Small intestine (tissue), 7 donors: Measurements from ENCODE around the gene WDFY2. TPM values are rescaled to one million over a fixed set of nuclear protein-coding genes. Genes with fewer than 3 reads are reported as not detected.

Experiments
- DNase-seq, 2 donors: peaks; one replicate each; pipeline versions ENCODE4 v3.0.0 to v3.0.0-alpha.2; 2013
- FAIRE-seq: peaks from 2 replicates; lab custom pipeline; 2012; peaks lifted over from hg19 to GRCh38; lab: Jason Lieb, UNC
- H3K27ac ChIP-seq, 3 donors: one replicate each; pipeline ENCODE4 v1.5.1; 2013; ENCODE audit warnings: low read length in 2 of 3, mild to moderate bottlenecking in 2 of 3, control low read depth in 1 of 3, inconsistent platforms in 1 of 3, low read depth in 1 of 3, moderate library complexity in 1 of 3
- H3K27me3 ChIP-seq, 3 donors: one replicate each; pipeline ENCODE4 v1.6.1; 2013; ENCODE audit warnings: low read length in 3 of 3, inconsistent platforms in 1 of 3; ENCODE audit not compliant: control insufficient read depth in 3 of 3, insufficient read depth in 3 of 3
- H3K36me3 ChIP-seq, 3 donors: one replicate each; pipeline ENCODE4 v1.6.1; 2013; ENCODE audit warnings: low read length in 3 of 3, inconsistent platforms in 1 of 3, low read depth in 1 of 3, mild to moderate bottlenecking in 1 of 3, moderate library complexity in 1 of 3; ENCODE audit not compliant: control insufficient read depth in 3 of 3, insufficient read depth in 2 of 3
- H3K4me1 ChIP-seq, 3 donors: one replicate each; pipeline ENCODE4 v1.6.1; 2013; ENCODE audit warnings: low read length in 2 of 3, inconsistent platforms in 1 of 3, low read depth in 1 of 3, mild to moderate bottlenecking in 1 of 3, moderate library complexity in 1 of 3; ENCODE audit not compliant: control insufficient read depth in 3 of 3, insufficient read depth in 2 of 3
- H3K4me3 ChIP-seq, 3 donors: one replicate each; pipeline ENCODE4 v1.5.1; 2013; ENCODE audit warnings: low read length in 3 of 3, control low read depth in 1 of 3, inconsistent platforms in 1 of 3, low read depth in 1 of 3, mild to moderate bottlenecking in 1 of 3, moderate library complexity in 1 of 3
- H3K9me3 ChIP-seq, 2 donors: one replicate each; pipeline ENCODE4 v1.6.1; 2013; ENCODE audit warnings: low read depth in 1 of 2, low read length in 1 of 2; ENCODE audit not compliant: control insufficient read depth in 2 of 2, insufficient read depth in 1 of 2
- WGBS, 3 donors: extraction: QIAGEN DNeasy Blood & Tissue Kit; methylation state at CpG; one replicate each; pipeline ENCODE4 v1.1.7; 2013; 5-methylcytosine and 5-hydroxymethylcytosine counted together
- polyA plus RNA-seq, 4 donors: library from polyadenylated mRNA; stranded (reverse) in 3 of 4; unstranded in 1 of 4; fragments of 200-250 nt in 3 of 4; fragments of 120-200 nt in 1 of 4; gene quantifications; one replicate each; pipeline versions ENCODE4 v1.2.1 to v1.2.3, GENCODE V29; 2013
- donor health status: healthy with polysubstance abuse.
- donor health status: control.
- donor health status: control.
- donor health status: Bipolar disorder and iron deficiency.
- donor health status: healthy.

Gene WDFY2
- polyA plus RNA-seq, 4 donors: 0.81 to 5.4 (median 1.7) TPM

- no peak overlapping the region for H3K27ac ChIP-seq
- H3K4me1 ChIP-seq: peaks cover 0 to 7% (median 0%) of the 10 kb centered on the region in 3 donors
- H3K27me3 ChIP-seq: no peaks in the 10 kb centered on the region
- no peak overlapping the region for H3K4me3 ChIP-seq
- H3K36me3 ChIP-seq: peaks cover 0 to 7% (median 3%) of the 10 kb centered on the region in 3 donors
- DNase-seq (no peak), FAIRE-seq (no peak)
- no peaks in the 10 kb centered on the region for H3K9me3 ChIP-seq
- 84 to 94% (median 88%) methylated on average over 2 of the region's 2 CpGs for WGBS, 3 donors
Observed at GRCh38 chr13:51738226-51738905, 154.1 kb downstream of the WDFY2 start.

GRCh38 chr13:51739027-51739764 lies 154.9 kb downstream of the WDFY2 start:
- no peak for DNase-seq
- Histone ChIP-seq H3K4me1 (no peaks in the 10 kb centered on the region), H3K27me3 (no peaks in the 10 kb centered on the region), H3K36me3 (peaks cover 0 to 7% (median 6%) of the 10 kb centered on the region in 3 donors), H3K27ac (peak overlapping the region in 1 of 3 donors; percentile 75), H3K9me3 (no peaks in the 10 kb centered on the region), H3K4me3 (no peak overlapping the region)
- WGBS, 3 donors: 76 to 94% (median 86%) methylated on average over 6 of the region's 6 CpGs
- FAIRE-seq: no peak

- Histone ChIP-seq H3K4me1 (no peaks in the 10 kb centered on the region), H3K27me3 (no peaks in the 10 kb centered on the region), H3K9me3 (no peaks in the 10 kb centered on the region), H3K4me3 (no peak overlapping the region), H3K27ac (peak overlapping the region in 1 of 3 donors; percentile 38), H3K36me3 (peaks cover 0 to 7% (median 6%) of the 10 kb centered on the region in 3 donors)
- DNase-seq (peak in 1 of 2 donors; percentile 23), FAIRE-seq (no peak)
- WGBS, 3 donors: 64 to 81% (median 67%) methylated on average over 5 of the region's 5 CpGs
Observed at GRCh38 chr13:51740698-51741097, 156.4 kb downstream of the WDFY2 start.

- Histone ChIP-seq H3K4me1 (no peaks in the 10 kb centered on the region), H3K4me3 (no peak overlapping the region), H3K27ac (no peak overlapping the region), H3K36me3 (peaks cover 0 to 7% (median 6%) of the 10 kb centered on the region in 3 donors), H3K9me3 (no peaks in the 10 kb centered on the region), H3K27me3 (no peaks in the 10 kb centered on the region)
- DNase-seq (no peak), FAIRE-seq (no peak)
- 95 to 98% (median 97%) methylated on average over 2 of the region's 2 CpGs for WGBS, 3 donors
Observed at GRCh38 chr13:51742031-51742430, 157.8 kb downstream of the WDFY2 start.

DNA sequence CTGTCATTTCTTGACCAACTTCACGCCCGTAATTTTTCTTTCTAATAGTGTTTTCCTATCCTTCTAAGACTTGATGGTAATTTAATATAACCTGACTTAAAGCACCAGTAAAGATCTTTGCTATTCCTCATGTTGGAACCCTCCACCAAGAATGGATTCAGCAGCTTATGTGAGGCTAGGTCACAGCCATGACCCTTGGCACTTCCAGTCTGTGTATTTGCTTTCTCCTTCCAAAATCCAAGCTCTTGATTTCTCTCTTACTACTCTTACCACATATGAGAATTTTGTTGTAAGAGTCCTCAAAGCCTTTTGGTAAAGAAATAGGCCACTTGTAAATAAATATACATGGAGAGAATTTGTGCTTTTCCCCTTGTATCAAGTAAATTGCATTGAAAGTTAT lies 158.3 kb downstream of the WDFY2 start:
- no peak for FAIRE-seq

DNA sequence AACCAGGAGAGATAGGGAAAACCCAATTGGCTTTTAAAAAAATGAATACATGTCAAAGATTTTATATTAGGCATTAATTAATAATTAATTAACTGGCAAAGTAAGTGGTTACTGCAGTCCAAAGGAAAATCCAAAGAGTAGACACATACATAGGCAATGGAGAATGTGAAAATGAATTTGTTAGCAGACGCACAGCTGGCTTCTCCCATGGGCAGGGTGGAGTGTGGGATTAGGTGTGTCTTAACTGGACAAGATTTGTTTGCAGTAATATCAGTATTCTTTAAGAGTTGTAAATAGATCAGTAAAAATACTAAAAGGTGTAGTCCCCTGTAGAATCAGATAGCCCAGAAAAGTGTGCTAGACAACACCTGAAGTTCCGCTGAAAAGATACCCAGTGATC lies 161.0 kb downstream of the WDFY2 start:
- peaks cover 2 to 9% of the 10 kb centered on the region in 2 donors for H3K9me3 ChIP-seq
- no peak for FAIRE-seq

More for the DNA sequence above, 158.3 kb downstream of the WDFY2 start:
- DNase-seq: no peak
- no peak overlapping the region for H3K27ac ChIP-seq
- H3K9me3 ChIP-seq: peaks cover 0 to 3% of the 10 kb centered on the region in 2 donors
- WGBS, 3 donors: 92 to 98% (median 94%) methylated on average over 2 of the region's 2 CpGs
- no peaks in the 10 kb centered on the region for H3K4me1 ChIP-seq
- no peaks in the 10 kb centered on the region for H3K27me3 ChIP-seq
- H3K36me3 ChIP-seq: peaks cover 0 to 8% (median 7%) of the 10 kb centered on the region in 3 donors
- H3K4me3 ChIP-seq: no peak overlapping the region

GRCh38 chr13:51746802-51747201 lies 162.5 kb downstream of the WDFY2 start:
- FAIRE-seq: no peak
- Histone ChIP-seq H3K36me3 (peaks cover 0 to 8% (median 0%) of the 10 kb centered on the region in 3 donors), H3K27me3 (no peaks in the 10 kb centered on the region), H3K9me3 (peaks cover 2 to 9% of the 10 kb centered on the region in 2 donors), H3K4me1 (no peaks in the 10 kb centered on the region), H3K27ac (no peak overlapping the region), H3K4me3 (no peak overlapping the region)
- DNase-seq: no peak
- WGBS, 3 donors: 78 to 99% (median 90%) methylated on average over 2 of the region's 2 CpGs

More for the DNA sequence above, 161.0 kb downstream of the WDFY2 start:
- 74 to 88% (median 81%) methylated on average over 2 of the region's 2 CpGs for WGBS, 3 donors
- Histone ChIP-seq H3K36me3 (peaks cover 0 to 5% (median 4%) of the 10 kb centered on the region in 3 donors), H3K4me3 (no peak overlapping the region), H3K27me3 (no peaks in the 10 kb centered on the region), H3K4me1 (no peaks in the 10 kb centered on the region), H3K27ac (no peak overlapping the region)
- DNase-seq: peak in 1 of 2 donors; percentile 10
